Hematopoietic multipotent progenitor cell treated with erythropoietin and hydrocortisone succinate and interleukin-3 and kit ligand, for 17 days (in vitro differentiated cells): Measurements from ENCODE around the gene TSPAN15.

Source experiments
- DNase-seq: peaks from one replicate; pipeline ENCODE4 v3.0.0-alpha.2; 2015; ENCODE audit warnings: low spot score

TSPAN15 gene

DNA sequence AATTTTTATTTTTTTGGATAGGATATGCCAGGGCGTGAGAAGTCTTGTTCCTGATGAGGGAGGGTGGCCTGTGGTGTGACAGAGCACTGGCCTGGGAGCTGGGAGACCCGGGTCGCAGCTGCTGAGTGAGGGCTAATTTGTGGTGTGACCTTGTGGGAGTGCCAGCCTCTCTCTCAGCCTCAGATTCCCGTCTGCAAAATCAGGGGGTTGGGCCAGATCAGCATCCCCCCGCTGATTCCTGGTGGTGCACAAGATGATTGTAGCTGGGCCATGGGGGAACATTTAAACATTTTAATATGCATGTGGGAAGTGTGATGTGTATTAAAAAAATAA lies 14.9 kb downstream of the TSPAN15 start:
- DNase-seq: no peak

DNA sequence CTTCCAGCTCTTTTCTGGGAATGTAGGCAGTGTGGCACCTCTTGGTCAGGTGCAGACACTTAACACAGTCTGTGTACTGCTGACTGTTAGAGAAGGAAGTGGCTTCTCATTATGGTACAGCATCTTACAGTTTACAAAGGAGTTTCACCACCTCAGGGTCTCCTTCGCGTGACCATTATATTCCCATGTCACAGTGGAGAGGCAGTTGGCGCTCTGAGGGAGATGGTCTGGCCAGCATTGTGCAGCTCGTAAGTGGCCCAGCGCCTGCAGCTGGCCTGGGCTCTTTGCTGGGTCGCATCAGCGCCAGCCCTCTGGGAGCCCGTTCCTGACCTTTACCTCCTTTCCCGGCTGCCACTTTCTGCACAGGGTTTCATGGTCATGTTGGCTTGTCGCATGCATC lies 15.4 kb downstream of the TSPAN15 start:
- DNase-seq: no peak

DNA sequence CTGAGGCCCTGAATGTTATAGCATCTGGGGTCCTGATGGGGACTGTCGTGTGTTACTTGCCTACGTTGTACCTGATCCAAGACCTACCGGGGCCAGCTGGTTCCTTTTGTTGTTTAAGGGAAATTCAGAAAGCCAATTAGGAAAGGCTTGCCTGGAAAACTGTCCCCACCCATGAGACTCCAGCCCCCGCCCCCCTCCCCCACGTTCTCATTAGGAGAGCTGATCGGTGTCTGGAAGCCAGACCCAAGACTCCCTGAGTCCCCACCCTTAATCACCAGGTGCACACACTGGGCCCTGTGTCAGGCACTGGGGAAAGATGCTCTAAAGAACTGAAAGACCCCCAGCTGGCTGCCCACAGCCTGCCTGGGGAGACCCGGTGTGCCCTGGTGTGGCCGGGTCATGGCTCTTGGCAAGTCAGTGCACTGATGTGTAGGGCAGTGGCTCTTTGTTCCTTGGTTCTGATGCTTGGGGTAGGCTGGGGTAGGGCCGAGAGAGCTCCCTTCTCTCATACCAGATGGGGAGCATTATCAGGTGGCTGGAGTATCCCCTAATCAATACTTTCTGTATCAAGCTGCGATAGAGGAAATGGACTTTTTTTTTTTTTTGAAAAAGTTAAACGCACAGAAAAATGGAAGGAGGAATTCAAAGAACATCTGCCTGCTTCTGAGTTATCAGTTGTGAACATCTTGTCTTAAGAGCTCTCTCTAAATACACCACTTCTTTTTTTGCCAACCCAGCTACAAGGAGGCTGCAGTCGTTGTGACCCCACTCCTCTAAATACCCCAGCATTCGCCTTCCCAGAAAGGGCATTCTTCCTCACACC lies 16.9 kb downstream of the TSPAN15 start:
- no peak for DNase-seq

DNA sequence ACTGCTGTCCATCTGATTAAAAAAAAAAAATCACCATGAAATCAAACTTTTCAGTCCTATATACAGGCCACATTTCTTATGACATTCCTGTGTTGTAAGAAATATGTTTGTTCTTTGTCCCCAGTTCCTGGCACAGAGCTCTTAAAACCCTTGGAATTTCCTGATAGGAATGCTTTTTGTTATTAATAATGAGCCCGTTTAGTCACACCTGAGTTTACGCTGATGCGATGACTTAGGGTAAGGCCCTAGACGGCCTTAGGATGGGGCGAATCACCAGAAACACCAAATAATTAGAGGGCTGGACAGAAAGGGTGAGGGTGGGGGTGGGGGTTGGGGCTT lies 17.5 kb downstream of the TSPAN15 start:
- no peak for DNase-seq

DNA sequence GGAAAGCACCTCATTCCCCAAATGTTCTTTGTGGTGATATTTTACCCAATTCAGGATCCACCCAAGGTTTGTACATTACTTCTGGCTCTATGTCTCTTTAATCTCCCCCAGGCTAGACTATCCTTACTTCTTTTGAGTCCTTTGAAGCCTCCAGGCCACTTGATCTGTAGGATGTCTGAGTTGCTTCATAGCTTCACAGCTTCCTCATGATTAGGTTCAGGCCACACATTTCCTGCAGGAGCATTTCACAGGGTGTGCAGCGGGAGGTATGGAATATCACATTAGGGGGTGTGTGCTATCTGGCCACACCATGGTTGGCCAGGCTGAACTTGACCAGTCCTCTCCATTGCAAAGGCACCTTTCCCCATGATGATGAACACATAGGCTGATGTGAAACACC lies 18.7 kb downstream of the TSPAN15 start:
- no peak for DNase-seq

DNA sequence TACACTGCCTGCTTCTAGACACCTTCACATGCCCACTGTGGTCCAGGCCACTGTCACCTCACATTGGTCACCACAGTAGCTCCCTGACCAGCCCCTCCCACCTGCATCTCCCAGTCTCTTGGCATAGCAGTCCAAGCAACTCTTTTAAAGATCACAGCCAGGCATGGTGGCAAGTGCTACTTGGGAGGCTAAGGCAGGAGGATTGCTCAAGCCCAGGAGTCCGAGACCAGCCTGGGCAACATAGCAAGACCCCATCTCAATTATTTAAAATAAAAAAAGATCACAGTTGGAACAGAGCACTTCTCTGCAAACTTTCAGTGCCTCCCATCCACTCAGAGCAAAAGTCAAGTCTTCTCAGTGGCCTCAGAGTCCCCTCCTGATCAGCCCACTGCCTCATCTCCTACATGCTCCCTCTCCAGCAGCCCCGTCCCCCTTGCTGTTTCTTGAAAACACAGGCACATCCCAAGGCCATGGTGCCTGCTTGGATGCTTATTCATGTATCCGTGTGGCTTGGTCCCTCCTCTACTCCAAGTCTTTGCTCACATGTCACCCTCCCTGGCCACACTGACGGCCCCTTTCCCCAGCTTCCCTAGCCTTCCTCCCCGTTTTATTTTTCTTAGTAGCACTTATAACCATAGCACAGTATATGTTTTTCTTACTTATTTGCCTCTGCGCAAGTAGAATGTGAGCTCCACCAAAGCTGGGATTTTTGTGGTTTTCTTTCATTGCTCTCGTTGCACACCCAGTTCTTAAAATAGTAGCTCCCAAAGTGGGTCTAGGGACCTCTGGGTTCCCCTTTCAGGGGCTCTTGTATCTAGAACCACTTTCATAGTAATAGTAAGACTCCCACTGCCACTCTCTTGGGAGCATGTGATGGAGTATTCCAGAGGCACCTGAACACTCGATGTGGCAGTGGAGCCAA lies 19.5 kb downstream of the TSPAN15 start:
- no peak for DNase-seq

DNA sequence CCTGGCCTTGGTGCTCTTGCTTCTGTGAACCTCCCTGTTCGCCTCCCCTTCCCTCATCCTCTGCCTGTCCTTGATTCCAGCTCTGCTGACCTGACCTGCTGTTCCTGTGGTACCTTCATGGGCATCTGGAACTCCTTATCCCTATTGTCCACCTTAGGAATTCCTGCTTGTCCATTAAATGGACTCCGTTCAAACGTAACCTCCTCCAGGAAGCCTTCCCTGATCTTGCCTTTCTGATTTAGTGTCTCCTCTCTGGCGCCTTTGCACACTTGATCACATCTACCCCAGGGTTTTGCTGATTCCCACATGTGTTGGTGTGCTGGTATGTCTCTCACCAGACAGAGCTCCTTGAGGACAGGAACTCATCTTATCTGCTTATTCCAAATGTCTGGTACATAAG lies 20.9 kb downstream of the TSPAN15 start:
- no peak for DNase-seq

DNA sequence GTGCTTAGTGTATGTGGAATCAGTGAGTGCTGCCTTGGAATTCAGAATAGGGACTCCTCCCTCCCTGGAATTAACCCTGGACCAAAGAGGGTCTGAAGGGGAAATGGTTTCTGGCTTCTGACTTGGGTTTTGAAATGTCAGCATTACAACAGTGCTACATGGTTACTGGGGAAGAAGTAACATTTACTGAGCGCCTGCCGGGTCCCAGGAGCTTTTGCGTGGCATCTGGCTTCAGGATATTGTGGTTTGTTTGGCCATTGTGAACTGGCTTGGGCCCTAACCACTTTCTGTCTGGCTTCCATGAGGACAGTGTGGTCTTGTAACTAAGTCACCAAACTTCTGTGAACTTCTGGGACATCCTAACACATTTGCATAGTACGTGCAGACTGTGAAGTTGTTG lies 21.3 kb downstream of the TSPAN15 start:
- DNase-seq: no peak

DNA sequence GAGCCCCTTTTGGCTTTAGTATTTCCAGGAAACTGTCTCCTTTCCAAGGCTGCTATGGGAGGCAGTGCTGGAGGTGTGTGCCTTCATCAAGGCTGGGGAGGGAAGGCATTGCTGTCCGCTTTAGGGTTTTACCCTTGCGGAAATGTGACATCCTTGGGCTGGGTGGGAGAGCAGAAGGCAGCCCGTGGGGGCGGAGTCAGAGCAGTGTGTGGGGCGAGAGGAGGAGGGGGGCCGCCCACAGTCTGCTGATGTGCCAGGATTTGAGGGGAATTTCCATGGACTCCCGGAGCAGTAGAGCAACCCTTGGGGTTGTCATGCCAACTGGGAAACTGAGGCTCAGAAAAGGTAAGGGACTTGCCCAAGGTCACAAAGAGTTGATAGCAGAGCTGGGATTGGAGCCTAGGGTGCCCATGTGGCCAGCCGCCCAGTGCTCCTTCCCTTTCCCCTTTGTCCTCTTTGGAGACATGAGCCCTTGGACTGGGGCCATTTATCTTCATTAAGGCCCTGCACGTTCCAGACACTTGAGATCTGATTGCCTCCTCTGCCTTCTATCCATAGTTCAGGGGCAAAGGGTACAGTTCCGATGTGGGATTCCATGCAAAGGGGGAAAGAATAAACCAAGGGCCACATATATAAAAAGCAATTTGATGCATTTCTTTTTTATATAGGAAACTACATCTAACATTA lies 22.2 kb downstream of the TSPAN15 start:
- no peak for DNase-seq

DNA sequence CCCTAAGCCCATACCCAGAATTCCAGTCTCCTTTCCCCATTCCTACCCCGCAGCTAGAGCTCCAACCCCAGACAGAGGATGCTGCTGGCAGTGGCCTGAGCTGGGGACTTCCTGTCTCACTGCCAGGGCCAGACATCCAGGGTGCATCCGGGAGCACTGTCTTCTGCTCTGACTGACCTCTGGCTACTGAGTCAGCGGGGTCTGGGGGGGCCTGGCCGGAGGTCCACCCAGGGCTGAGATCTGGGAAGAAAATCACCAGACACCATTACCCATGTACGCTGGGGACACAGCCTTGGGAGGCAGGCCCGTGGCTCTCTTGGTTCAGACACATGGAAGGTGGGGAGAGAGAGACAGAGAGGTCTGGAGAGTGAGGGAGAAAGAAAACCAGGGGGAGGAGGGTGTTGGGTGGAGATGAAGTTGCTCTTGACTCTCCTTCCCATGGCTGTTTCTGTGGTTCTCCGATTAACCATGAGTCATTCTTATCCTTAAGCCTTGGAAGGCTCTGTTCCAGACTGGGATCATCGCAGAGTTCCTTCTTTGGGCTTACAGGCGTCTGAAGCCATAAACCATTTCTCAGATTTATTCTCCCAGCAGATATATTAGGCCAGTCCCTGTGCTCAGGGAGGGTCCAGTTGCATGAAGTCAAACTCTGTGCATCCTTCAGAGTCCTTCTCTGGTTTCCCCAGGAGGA lies 23.6 kb downstream of the TSPAN15 start:
- no peak for DNase-seq

DNA sequence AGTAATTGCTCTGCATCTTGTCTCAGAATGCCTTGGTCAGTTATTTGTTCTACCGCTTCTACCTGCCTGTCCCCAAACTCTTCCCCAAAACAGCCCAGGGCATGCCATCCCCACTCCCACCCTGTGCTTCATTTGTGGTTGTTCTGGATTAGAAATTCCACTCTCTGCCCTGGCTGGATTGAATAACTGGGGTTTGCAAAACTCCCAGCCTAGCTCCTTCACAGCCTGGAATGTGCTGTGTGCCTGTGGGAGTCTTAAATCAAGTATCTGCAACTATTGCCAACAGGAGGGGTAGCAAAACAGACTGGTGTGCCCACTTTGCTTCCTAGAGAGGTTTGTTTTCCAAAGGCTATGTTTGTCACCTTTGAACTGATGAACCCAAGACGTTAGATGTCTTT lies 24.2 kb downstream of the TSPAN15 start:
- DNase-seq: no peak

DNA sequence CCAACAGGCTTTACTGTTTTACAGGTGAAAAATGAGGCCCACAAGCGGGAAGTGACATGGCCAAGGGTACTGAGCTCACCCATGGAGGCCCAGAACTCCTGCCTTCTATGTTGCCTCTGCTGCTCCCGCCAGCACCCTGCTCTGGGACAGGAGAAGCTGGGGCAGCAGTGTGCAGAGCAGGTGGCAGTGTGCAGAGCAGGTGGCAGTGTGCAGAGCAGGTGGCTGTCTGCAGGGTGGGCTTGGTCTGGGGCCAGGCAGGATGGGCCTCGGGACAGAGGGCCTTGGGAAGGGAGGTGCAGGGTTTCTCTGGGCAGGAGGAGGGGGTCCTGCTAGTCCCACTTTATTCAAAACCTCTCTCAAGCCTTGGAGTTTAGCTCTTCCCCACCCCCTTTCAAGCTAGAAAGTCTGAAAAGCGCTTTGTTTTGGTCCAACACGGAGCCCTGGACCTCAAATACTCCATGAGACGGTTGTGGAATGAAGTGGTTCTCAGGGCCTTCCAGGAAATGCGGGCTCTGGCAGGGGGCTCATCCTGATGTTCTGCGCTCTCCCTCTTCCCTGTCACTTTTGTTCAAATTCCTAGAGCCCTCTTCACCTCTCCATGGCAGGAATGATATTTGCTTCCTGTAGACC lies 26.8 kb downstream of the TSPAN15 start:
- no peak for DNase-seq

DNA sequence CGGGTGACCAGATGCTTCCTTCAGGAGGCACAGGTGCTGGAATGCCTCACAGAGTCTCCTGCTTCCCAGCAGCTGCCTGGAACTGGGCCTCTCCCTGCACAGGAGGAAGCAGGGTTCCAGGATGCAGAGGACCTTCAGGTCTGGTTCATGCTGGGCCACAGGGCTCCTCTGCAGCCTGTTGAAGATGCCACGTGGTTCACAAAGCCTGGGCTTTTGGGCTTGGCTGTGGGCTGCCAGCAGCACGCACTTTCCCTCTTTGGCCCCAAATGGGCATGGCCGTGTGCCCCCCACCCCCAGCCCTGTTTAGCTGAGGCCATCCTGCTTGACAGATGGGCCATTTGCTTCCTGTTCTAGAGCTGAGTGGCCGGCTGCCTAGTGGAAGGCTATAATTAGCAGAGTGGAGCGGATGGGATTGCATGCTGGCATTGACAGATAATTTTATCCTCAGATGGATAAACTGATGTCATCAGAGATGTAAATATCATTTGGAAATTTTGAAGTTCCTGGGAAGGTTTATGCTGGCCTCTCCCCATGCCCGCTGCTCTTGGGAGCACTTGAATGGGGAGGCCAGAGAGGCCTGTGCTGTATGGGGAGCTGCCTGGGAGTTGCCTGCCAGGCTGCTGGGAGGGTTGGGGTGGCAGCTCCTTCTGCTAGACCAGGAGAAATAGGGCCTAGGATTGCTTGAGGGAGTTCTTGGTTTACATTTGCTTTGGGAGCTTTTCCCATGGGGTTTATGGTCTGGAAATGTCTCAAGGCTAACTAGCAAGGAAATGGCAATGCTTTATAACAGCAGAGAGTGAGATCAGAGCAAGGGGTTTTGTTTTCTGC lies 28.2 kb downstream of the TSPAN15 start:
- DNase-seq: no peak

DNA sequence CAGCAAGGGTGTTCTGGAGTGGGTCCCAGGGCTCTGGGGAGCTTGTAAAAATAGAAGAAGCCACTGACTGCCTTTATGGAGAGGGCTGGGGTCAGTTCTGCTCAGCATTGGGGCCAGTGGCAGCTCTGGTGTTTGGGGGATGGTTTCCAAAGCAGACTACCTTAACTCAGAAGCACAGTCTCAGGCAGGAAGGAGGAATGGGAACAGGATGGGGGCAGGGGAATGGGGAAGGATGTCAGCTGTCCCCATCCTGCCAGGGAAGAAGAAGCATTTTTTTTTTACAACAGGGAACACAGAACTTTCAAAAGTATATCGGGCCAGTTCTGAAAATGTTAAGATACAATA lies 28.8 kb downstream of the TSPAN15 start:
- DNase-seq: no peak

DNA sequence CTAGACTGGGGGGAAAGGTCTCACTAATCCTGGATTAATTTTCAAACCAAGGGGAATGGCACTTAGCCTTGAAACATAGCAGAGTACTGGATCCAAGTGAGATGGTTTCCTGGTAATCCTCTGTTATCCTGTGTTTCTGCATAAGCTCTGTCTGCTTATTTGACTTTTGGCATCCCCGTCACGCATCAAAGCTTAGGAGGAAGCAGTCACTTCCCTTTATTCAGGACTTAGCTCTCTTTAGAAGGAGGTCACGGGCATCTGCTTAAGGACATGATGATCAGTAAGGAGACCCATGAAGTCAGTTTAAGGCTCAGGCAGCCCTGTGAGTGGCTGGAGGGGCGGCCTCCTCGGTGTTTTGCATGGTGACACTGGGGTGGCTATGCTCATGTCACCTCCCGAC lies 30.0 kb downstream of the TSPAN15 start:
- no peak for DNase-seq

DNA sequence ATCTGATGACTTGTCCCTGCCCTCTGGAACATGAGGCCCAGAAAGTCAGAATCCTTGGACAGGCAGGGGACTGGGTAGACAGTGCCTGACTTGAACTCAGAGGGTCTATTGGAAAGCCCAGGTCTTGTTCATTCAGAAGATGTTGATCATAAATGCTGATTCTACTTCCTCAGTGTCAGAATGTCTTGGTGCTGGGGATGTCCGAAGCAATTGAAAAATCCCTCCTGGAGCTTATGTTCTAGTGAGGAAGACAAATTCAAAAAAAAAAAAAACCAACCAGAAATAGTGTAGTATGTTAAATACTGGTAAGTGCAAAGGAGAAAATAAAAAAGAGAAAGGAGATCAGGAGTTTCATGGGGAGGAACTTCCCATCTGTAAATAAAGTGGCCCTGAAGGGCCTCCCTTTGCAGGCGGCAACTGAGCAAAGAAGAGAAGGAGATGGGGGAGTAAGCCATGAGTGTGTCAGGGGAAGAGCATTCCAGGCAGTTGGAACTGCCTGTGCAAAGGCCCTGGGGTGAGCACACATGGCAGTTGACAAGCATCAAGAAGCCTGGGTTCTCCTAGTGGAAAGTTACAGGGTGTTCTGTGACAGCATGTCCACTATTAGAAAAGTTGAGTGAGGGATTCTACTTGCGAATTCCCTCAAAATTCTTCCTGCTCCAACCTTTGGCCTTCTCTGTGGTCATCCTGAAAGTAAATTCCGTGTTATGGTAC lies 30.7 kb downstream of the TSPAN15 start:
- DNase-seq: no peak

DNA sequence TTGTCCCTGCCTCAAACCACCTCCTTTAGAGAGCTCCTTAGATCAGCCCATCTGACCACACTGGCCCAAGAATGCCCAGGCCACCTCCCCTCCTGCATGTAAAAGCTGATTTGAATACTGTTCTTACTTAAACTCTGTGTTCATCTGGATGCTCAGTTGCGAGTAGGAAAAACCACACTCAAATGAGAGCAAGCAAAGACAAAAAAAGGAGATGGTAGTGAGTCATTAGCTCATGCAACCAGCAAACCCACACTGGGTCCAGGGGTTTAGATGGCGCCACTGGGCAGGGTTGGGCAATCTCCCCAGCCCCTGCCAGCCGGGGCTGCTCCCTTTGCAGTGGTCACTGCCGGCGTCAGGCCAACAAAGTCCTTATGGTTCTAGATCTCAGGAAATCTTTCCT lies 32.7 kb downstream of the TSPAN15 start:
- DNase-seq: no peak

DNA sequence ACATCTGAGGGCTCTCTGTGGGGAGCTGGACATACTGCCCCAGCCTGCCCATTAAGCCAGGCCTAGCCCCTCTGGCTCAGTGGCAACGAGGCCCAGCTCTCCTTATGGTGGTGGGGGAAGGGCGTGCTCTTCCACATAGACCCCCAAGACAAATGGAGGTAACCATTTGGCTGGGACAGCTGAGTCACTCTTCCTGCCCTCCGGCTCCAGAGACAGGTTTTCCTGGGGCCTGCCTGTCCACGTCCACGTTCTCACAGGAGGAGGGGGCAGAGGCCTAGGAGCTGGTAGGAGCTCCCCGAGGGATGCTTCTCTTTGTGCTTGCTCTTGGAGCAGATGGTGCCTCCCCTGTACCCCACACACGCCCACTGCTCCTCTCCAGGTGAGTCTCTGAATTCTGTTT lies 33.5 kb downstream of the TSPAN15 start:
- DNase-seq: no peak

DNA sequence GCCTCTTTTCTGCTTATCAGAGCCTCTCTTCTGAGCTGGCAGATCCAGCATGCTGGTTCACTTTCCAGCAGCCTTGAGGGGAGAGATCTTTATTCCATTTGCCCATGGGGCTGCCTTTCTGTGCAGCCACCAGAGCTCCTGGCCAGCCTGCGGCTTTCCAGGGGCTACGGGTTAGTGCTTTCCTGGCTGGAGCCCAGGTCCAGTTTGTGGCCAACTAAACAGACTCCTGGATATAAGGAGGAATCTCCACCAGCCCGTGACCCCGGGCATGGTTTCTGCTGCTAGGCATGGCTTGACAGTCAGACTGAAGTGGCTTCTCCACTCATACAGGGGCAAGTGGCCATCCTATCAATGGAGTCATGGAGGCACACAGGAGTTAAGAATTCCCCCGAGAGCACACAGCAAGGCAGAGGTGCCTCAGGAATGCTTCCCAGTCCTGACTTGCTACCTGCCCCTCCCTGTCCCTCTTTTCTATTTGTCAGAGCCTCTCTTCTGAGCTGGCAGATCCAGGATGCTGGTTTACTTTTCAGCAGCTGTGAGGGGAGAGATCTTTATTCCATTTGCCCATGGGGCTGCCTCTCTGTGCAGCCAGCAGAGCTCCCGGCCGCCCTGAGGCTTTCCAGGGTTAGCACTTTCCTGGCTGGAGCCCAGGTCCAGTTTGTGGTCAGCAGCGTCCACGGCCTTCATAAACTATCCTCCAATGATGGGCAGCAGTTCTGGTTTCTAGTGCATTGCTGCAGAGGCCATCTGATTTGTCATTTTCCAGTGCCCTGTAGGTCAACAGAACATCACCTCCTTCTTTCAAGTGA lies 35.9 kb downstream of the TSPAN15 start:
- DNase-seq: no peak
